Superior temporal gyrus (tissue), 1 donor: Measurements from ENCODE around the gene WIZ.
"Not testable (repeated sequence)": the region's sequence is repeated elsewhere in the genome, so short reads cannot be mapped to it uniquely, and the experiment has no call there.

Experiments used
- DNase-seq: peaks from one replicate; pipeline ENCODE4 v3.0.0-alpha.2; 2016; ENCODE audit errors: extremely low spot score

The WIZ gene, protein sequence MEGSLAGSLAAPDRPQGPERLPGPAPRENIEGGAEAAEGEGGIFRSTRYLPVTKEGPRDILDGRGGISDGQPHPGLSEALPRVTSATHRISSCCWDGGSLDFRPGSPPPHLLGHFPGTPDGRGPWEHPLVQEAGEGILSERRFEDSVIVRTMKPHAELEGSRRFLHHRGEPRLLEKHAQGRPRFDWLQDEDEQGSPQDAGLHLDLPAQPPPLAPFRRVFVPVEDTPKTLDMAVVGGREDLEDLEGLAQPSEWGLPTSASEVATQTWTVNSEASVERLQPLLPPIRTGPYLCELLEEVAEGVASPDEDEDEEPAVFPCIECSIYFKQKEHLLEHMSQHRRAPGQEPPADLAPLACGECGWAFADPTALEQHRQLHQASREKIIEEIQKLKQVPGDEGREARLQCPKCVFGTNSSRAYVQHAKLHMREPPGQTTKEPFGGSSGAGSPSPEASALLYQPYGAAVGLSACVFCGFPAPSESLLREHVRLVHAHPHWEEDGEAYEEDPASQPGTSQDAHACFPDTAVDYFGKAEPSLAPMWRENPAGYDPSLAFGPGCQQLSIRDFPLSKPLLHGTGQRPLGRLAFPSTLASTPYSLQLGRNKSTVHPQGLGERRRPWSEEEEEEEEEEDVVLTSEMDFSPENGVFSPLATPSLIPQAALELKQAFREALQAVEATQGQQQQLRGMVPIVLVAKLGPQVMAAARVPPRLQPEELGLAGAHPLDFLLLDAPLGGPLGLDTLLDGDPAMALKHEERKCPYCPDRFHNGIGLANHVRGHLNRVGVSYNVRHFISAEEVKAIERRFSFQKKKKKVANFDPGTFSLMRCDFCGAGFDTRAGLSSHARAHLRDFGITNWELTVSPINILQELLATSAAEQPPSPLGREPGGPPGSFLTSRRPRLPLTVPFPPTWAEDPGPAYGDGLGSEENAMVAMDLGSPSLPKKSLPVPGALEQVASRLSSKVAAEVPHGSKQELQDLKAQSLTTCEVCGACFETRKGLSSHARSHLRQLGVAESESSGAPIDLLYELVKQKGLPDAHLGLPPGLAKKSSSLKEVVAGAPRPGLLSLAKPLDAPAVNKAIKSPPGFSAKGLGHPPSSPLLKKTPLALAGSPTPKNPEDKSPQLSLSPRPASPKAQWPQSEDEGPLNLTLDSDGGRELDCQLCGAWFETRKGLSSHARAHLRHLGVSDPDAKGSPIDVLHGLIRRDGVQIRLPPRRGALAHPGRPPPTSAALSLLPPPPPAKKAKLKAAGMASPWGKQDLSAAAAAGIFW (N-terminal part only)

DNA sequence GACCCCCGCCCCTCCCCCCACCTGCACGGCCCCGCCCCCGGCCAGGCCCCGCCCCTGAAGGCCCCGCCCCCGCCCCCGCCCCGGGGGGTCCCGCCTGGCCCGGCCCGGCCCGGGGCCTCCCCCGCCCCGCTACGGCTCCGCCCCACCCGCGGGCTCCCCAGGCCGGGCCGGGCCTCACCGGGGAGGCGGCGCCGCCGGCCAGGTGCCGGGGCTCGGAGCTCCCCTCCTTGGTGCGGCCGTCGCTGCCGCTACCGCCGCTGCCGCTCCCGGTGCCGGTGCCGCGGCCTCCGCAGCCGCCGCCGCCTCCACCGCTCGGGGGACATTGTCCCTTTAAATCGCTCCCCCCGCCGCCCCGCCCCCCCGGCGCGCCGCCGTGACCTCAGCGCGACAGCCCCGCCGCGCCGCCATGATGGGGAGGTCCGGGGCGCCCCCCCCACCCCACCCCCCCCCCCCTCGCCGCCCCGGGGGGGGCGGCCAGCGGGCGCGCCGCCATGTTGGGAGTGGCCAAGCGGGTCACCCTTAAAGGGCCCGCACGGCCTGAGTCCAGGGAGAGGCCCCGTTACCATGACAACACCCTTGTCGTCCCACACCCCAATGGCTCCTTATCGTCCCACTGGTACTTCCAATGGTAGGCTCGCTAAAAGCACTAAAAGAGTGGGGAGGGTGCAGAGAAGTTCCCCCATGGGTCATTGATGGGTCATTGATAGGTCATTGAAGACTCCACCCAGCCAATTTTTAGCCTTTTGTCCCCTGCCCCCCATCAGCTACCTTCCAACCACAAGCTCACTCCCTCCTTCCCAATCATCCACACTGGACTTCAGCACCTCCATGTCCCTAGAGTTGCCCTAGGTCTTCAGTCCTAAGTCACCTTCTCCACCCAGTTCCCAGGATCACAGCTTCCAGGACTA is at the start of gene WIZ:
Gene WIZ, minus strand, starts transcription at position 337 of the 908 bp plus-strand sequence. CDS start 1,649 bp downstream, outside the sequence.
- peak; percentile 43 for DNase-seq

DNA sequence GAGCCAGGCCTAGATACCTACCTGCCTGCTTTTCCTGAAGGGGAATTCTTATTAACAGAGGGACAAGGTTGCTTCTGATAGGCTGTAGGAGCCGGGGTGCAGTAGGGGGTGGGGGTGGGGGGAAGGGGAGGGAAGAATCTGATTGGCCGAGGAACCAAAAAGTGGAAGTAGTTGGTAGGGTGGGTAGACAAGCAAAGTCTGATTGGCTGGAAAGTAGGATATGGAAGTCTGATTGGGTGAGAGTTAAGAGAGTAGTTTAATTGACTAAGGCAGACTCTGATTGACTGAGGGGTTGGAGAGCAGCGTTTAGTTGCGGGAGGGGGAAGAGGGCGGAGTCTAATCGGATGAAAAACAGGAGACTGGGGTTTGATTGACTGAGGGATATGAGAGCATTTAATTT is 49.2 kb upstream of the WIZ start:
- no peak for DNase-seq

DNA sequence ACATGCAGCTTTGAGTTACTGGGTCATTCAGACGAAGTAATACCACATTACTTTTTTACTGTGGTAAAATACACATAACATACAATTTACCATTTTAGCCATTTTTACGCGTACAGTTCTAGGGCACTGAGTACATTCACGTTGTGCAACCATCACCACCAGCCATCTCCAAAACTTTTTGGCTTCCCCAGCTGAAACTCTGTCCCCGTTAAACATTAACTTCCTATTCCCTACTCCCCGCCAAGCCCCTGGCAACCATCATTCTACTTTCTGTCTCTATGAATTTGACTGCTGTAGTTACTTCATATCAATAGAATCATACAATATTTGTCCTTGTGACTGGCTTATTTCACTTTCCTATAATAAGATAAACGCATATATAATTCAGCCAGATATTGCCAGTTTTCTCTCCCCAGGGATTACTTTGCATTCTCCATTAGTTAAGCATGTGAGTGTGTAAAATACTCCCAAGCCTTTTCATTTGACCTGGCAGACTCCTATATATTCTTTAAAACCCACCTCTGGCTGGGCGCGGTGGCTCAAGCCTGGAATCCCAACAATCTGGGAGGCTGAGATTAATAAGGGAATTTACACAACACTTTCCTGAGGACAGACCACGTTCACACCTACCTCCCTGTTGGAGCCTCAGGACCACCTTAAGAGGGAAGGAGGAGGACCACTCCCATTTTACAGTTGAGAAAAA is 48.6 kb upstream of the WIZ start:
- DNase-seq: no peak

DNA sequence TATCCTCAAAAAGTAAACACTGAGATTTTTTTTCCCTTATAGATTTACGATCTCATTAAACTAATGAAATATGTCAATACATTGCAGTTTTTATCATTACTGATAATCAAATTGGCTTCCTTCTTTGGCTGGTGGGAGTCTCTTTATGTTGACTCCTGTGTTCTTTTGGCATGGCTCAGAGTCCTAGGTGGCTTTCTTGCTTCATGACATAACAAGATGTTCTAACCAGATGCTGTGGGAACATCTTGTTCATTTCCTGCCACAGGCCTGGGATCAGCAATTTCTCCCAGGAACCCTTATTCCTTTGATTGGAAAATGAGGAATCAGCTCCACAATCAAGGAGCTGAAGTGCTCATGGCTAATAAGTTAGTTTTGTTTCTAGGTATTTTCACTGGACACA is 45.4 kb upstream of the WIZ start:
- no peak for DNase-seq

DNA sequence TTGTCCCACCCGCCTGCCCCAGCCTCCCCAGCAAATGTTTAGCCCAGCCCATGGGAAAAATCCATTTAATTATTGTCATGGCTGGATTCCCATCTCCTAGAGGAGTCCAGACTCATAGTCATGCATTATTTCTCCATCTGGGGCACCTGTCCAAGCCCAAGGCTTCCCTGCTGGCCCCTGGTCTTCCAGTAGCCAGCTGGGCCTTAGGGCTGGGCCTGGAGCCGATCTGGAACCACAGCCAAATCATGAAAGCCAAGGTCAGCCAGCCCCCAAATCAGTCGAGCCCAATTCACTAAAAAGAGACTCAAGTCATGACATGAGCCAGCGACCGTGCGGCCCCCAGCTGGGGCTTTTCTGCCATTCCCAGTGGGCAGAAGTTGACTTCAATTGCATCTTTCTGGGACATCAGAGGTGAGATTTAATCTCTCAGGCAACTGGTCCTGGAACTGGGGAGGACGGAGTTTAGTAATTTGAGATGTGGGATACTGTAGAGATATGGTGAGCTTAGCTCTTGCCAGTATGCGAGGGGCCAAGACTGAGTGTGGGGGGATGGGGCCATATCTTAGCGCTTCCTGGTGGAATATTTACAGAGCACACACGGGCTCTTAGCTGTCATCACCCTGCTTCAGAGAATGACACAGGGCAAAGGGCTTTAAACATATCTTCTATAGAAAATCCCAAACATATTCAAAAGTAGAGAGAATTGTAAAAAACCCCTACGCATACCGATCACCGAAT is 38.9 kb upstream of the WIZ start:
- DNase-seq: no peak

DNA sequence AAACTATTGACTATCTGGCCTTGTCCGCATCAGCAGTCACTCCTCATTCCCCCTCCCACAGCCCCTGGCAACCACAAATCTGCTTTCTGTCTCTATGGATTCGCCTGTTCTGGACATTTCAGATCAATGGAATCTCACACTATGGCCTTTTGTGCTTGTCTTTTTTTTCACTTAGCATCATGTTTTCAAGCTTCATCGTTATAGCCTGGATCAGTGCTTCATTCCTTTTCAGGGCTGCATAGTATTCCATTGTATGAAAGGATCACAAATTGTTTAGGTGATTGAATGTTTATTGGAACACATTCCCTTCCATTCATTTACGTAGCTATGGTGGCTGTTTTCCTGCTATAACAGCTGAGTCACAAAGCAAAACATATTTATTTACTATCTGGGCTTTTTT is 37.3 kb upstream of the WIZ start:
- DNase-seq: no peak

DNA sequence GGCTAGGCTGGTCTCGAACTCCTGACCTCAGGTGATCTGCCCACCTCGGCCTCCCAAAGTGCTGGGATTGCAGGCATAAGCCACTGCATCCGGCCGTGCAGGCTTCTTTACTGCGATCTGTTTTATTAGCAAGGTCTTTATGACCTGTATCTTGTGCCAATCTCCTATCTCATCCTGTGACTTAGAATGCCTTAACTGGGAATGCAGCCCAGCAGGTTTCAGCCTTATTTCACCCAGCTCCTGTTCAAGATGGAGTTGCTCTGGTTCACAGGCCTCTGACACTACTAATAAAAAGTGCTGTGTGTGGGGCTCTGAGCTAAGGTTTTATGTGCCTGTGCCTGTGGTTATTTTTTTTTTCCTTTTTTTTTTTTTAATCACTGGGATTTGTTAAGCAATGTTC is 36.0 kb upstream of the WIZ start:
- DNase-seq: not testable (repeated sequence)

DNA sequence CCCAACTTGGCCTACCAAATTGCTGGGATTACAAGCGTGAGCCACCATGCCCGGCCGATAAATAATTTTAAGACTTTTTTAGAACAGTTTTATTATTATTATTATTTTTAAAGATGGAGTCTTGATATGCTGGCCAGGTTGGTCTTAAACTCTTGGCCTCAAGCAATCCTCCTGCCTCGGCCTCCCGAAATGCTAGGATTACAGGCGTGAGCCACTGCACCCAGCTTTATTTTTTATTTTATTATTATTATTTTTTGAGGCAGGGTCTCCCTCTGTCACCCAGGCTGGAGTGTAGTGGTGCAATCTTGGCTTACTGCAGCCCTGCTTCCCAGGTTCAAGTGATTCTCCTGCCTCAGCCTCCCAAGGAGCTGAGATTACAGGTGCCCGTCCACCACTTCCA is 31.2 kb upstream of the WIZ start:
- not testable (repeated sequence) for DNase-seq

DNA sequence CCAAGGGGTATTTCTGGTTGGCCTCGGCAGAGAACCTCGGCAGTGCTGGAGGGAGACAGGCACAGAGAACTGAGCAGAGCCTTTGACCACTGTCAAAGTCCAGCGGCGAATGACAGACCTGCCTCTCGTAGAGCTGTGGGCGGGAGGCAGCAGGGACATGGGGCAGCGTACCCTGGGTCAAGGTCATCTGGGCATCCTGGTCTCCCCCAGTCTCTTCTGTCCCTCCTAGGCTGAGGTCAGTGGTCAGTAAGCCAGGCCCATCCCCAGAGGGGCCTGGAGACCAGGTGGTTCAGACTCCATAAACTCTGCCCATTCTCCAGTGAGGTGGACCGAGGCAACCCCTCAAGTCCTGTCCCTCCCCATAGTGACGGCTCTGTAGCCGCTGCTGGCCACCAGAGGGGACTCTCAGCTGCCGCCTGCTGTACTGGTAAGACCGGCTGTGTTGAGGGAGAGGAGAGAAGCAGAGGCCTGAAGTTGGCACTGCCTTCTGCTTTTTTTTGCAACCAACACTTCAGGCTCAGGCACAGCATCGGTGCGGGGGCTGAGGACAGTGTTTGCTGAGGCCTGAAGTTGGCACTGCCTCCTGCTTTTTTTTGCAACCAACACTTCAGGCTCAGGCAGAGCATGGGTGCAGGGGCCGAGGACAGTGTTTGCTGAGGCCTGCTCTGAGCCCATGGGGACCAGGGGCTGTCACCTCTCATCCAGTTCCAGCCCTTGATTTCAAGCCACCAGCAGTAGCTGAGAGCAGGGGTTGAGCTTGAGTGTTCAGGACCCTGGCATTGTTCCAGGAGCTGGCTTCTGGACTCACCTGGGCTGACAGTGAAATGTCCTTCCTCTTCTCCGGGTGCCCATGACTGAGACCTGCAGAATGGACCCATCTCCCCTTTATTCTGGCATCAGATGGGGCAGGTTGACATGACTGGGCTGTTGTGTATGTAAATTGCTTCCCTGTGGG is 29.9 kb upstream of the WIZ start, which contains the start of gene PGLYRP2:
Gene PGLYRP2, minus strand, starts transcription at position 111 of the 955 bp plus-strand sequence. CDS start 130 bp downstream, outside the sequence.
- peak; percentile 50 for DNase-seq

DNA sequence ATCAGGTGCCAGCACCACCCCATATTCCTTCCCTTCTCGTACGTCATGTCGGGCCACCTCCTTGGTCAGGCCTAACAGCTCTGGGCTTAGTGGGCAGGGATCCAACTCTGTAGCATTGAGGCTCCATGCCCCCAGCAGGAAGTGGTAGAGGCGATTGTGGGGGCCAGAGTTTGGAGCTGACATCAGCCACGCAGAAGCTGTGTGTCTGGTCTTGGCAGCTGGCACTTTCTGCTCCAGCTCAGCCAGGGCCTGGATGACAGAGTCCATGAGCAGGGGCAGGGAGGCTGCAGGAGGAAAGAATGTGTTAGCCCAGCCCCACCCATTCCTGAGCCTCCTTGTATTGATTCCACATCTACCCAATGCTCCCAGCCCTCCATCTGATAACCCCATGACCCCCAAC is 26.6 kb upstream of the WIZ start:
- no peak for DNase-seq

DNA sequence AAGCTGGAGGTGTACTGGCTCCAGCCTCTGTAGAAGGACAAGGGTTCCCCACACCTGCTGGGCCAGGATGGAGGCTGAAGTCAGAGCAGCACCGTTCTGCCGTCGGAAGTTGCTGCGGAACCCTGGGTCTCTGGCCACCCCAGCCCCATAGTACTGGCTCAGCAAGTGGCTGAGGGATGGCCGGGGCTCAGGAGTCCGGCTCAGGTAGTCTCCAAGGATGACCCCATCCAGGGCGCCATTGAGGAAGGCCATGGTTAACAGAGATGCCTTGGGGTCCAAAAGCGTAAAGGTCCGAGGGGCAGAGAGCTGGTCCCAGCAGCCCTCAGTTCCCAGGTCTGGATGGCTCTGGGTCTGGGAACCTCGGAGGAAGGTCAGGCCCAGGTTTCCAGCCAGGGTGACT is 25.9 kb upstream of the WIZ start:
- DNase-seq: no peak

DNA sequence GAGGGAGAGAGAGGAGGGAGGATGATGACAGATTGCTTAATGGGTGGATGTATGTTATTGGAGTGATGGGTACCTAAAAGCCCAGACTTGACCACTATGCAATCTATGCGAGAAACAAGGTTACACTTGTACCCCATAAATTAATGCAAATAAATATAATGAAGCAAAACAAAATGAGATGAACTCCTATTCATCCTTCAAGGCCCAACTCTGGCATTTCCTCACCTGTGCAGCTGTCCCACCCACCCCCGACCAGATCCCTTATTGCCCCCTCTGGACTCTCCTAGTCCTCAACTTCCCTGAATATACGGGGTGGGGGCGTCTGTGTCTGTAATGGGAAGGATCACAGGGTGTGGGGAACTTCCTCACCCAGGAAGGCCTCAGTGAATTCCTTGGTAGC is 25.4 kb upstream of the WIZ start:
- no peak for DNase-seq

DNA sequence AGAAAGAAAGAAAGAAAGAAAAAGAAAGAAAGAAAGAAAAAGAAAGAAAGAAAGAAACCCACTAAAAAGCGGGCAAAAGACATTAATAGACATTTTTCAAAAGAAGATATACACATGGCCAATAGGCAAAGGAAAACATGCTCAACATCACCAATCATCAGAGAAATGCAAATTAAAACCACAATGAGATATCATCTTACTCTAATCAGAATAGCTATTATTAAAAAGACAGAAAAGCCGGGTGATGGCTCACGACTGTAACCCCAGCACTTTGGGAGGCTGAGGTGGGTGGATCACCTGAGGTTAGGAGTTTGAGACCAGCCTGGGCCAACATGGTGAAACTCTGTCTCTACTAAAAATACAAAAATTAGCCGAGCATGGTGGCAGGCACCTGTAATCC is 24.1 kb upstream of the WIZ start:
- not testable (repeated sequence) for DNase-seq

DNA sequence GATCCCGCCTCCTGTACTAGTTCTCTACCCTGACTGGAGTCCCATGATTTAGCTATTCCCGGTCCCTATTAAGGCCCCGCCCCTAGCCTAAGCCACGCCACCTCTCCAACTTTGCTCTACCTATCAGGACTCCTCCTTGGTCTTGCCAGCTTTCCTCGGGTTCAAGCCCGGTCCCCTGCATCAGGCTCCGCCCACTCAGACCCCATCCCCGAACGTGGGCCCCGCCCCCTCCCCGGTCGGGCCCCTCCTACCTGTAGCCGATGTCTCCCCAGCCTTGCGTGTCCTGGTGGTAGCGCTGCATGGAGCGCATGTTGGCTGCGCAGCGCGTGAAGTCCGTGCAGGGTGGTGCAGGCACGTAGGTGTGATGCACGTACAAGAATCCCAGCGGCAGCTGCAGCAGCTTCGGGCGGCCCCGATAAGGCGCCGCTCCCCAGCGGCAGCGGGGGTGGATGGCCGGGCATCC is 21.9 kb upstream of the WIZ start:
- no peak for DNase-seq

DNA sequence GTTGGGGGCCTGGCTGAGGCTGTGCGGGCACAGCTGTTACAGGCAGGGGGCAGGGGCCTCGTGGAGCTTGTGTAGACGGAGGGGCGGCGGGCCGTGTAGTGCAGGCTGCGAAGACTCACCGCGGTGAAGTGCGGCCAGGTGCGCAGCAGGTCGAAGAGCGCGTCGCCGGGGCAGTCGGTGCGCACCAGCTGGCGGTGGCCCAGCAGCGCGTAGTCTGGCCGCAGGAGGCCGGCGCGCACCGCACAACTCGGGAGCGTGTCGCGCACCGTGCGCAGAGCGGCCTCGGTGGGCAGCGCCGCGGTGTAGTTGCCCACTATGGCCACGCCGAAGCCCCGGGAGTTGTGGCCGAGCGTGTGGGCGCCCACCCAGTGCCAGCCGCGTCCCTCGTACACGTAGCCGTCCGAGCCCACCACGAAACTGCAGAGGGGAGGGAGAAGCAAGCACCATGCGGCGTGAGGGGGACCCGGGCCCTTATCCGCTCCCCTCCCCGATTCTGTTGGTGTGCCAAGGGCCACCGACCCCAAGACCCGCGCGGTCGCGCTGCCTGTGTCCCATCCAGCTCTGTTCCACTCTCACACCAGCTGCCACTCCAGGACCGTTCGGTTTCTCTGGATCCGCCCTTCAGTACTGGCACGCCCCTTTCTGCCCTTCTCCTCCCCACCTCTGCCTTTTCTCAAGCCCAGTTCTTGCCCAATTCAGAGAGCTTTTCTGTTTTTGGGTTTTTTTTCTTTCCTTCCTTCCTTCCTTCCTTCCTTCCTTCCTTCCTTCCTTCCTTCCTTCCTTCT is 19.9 kb upstream of the WIZ start:
- no peak for DNase-seq

DNA sequence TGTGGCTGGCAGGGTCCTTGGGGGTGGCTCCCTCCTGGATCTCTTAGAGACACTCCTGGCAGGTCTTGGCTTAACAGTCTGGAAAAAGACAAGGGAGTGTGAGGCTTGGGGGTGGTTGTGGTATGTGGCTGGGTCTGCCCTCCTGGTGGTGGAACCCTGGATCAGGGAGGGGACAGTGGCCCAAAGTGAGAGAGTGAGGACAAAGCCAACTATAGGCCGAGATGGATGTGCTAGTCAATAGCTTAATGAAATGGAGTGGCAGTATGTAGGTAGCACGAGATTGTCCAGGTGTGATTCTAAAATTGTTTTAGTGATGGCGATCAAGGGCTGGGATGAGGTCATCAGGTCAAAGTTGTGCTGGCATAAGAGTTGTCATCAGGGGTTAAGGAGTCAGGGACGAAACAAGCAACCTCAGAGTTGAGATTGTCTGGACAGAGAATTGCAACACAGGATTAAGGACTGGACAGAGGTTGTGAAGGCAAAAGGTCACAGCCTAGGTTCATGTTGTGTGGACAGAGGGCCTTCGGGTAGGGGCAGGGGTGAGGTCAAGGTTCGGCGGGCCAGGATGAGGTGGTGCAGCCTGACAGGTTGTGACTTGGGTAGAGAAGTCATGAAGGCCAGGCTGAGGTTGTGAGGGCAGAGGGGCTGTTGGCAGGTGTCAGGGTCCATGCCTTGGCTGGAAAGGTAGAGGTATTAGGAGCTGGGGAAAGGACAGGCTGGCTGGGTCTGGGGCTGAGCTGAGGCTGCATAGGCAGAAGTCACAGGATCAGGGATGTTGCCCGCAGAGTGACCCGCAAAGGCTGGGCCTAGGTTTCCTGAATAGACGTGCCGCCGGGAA is 19.1 kb upstream of the WIZ start:
- no peak for DNase-seq
